ENCODE results near the gene BCL2L1.

- TF ChIP-seq EZH2 (IDR thresholded peaks at IDR 0.05; ENCODE audit: insufficient read depth, poor library complexity, severe bottlenecking) (no peak), EZH2phosphoT487 (IDR thresholded peaks at IDR 0.05; ENCODE audit: insufficient read depth, low read depth) (no peak)
Observed at GRCh38 chr20:31681128-31681727, 41.4 kb downstream of the BCL2L1 start.
